Activated naive CD4-positive, alpha-beta T cell (primary cell): ENCODE results near the gene CCDC33.
"Not testable (repeated sequence)": the region's sequence is repeated elsewhere in the genome, so short reads cannot be mapped to it uniquely, and the experiment has no call there.

Experiments used
- DNase-seq, 4 experiments: peaks; one replicate each; lab custom pipeline; 2025; lab: John Stamatoyannopoulos, UW

Gene CCDC33

DNA sequence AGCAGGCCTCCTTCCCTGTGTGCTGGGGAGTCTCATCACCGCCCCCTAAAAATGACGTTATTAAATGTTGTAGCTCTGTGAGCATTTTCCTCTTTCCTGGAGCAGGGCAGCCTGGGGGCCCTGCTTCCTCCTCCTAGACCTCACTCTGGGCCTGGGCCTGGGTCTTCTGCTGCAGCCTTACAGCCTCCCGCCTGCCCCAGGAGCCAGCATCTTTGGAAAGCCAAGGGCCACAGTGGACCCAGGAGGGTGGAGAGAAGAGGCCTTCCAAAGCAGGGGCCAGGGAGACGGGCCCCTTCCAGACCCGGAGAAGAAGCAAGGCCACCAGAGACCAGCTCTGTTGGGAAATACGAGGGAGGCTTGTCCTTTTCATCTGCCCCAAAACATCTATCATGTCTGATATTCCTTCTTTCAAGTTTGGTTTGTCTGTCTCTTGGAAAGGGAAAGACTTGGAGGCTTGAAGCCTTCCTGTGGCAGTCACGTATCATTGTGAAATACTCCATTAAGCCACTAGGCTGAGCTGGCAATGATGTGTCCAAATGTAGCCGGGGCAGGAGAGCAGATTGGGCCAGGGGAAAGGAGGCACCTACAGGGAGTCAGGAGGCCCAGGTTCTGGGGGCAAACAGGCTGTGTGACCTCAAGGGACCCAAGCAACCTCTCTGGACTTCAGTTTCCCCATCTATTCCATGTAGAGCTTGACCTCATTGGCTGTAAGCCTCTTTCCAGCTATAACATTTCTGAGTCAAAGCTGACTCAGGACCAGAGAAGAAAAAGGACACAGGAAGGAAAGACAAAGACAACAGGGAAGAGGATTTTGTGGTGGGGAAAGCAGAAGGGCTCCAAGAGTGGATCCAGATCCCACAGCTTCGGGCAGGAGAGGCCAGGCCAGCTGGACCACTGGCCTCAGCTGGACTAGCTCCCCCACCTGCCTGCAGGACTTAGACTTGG is 100.2 kb downstream of the CCDC33 start:
- DNase-seq: no peak

DNA sequence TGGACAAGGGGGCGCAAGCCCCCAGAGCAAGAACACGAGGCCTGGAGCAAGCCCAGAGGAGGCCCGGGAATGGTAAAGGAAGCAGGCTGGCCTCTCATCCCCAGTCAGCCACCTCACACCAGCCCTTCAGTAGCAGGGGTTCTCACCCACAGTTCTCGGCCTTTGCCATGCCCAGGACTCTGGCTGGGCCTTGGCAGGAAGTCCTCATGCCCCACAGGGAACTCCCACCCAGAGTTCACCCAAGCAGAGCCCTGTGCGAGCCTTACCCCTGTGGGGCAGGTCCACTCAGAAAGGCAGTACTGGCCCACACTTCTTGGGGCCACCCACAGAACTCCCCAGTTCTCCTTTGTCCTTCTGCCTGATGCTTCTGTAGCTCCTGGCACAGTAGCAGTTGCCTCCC is 101.0 kb downstream of the CCDC33 start:
- DNase-seq: no peak

DNA sequence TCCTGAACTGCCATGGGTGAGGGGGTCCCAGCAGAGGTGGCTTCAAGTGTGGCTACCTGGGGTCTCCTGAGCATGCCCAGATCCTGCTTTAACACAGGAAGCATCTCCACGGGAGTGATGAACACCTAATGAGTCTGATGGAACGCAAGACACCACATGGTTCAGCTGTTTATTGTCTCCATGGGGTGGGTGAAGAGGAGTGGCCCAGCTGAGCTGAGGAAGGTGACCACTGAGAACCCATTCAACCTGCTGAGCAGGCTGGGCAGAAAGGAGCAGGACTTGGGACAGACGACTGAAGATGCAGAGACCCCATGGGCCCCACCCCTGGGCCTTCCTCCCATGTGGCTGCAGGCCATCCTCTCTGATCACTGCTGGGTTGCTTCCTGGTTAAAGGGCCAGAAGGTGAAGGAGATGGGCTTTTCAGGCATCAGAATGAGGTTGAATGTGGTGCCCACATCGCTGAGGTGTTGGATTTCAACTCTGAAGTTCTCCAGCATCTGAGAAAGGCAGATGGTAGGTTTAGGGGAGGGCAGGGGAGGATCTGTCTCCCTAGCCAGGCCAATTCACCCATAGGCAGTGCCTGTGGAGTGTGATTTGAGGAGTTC is 101.6 kb downstream of the CCDC33 start:
- DNase-seq: no peak

GRCh38 chr15:74338676-74339075 is 102.5 kb downstream of the CCDC33 start:
- DNase-seq: no peak

DNA sequence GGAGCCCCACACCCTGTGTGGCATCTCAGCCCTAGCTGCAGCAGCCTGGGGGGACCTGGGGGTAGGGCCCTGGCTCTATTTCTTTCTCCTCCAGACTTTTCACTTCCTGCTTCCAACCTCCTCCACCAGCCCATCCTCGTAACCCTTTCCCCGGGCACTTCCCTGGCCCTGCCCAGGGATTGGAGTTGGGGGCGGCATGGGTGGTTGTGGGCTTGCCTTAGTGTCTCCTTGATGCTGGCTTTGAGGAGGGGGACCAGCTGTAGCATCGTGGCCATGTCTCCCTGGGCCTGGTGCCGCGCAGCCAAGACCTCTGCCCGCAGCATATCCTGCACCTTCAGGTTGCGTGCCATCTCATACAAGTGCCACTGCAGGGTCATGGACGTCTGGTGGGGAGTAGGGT is 103.2 kb downstream of the CCDC33 start:
- no peak for DNase-seq

GRCh38 chr15:74340150-74340549 is 104.0 kb downstream of the CCDC33 start:
- DNase-seq: no peak

- DNase-seq: no peak
Observed at GRCh38 chr15:74343127-74343796, 107.1 kb downstream of the CCDC33 start.

DNA sequence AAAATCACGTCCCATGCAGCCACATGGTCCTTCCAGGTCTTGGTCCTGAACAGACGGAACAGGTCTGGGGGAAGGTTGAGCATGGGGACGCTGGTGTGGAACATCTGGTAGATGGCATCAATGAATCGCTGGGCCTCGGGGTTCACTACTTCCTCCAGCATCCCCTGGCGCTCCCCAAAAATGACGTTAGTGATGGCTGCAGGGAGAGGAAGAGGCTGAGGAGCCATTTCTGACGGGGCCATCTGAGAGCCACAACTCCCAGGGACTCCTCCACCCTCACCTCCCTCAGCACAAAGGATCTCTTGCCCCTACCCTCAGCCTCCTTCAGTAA is 107.6 kb downstream of the CCDC33 start:
- DNase-seq: no peak

DNA sequence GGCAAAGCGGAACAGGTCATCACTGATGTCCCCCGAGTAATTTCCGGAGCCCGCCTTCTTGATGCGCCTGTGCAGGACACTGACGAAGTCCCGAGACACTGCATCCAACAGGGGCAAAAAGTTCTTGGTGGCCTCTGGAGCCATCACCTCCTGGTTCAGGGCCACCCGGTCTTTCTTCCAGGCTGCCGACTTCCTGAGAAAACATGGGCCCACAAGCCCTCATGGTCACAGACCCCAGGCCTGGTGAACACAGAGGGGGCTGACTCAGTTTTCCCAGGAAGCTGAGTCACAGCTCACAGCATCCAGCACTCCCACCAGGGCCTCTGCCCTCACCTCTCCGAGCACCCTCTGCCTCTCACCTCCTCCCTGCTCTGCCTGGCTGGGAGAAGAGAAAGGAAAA is 108.9 kb downstream of the CCDC33 start:
- DNase-seq: no peak

DNA sequence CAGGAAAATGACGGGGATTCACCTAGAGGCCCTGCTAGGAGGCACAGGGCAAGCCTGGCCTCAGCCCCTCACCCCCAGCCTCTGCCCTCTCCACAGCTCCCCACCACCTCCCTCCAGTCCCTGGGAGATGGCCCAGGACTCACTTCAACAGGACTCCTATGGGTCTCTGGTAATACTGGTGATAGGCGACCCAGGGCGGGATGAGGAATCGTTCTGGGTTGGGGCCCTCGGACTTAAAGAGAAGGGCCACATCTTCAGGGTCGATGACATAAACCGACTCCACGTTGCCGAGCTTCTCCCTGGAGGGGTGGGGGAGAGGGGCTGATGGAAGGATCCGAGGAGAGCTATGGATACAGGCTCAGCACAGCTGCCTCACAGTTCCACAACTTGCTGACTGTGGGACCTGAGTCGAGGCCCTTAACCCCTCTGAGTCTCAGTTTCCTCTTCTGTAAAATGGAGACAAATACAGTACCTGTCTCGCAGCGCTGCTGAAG is 111.7 kb downstream of the CCDC33 start:
- no peak for DNase-seq

DNA sequence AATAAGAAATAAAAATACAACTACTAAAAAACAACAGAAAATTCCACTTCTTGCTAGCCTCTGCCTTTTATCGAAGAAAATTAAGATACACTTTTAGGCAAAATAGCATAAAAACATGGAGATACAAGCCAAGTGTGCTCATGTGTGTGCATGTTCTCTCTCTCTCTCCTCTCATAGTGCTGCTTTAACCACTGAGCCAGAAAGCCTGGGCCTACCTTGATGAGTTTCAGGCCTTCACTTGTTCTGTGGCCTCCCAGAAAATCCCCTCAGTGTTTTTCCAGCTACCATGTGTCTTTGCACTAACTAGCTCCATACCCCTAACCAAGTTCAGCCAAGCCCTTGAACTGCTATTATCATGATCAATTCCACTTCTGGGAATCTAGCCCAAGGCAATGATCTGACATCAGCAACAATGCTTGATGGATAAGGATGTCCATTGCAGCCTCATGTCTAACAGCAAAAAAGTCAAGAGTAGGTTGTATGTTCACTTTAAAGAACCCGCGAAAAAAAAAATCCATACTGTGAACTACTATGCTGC is 113.2 kb downstream of the CCDC33 start:
- no peak for DNase-seq

- no peak for DNase-seq
Observed at GRCh38 chr15:74350295-74351275, 114.5 kb downstream of the CCDC33 start.

- no peak for DNase-seq
Observed at GRCh38 chr15:74351670-74352069, 115.5 kb downstream of the CCDC33 start.

DNA sequence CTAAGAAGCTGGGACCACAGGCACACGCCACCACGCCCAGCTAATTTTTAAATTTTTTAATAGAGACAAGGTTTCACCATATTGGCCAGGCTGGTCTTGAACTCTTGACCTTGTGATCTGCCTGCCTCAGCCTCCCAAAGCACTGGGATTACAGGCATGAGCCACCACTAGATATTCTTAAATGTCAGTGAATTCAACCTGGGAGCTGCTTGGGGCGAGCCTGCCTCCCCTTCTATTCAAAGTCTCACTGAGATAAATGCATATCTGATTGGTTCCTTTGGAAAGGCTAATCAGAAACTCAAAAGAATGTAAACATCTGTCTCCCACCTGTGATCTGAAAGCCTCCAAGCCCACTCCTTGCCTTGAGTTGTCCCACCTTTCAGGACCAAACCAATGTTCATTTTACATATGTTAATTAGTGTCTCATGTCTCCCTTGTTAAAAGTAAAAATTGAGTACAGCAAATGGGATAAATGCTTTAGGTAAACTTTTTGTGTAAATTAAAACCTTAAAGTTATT is 116.3 kb downstream of the CCDC33 start:
- DNase-seq: no peak

GRCh38 chr15:74353992-74354391 is 117.9 kb downstream of the CCDC33 start:
- DNase-seq: not testable (repeated sequence)

- not testable (repeated sequence) for DNase-seq
Observed at GRCh38 chr15:74356050-74356449, 119.9 kb downstream of the CCDC33 start.

- not testable (repeated sequence) for DNase-seq
Observed at GRCh38 chr15:74357514-74357913, 121.4 kb downstream of the CCDC33 start.

- not testable (repeated sequence) for DNase-seq
Observed at GRCh38 chr15:74359376-74359775, 123.2 kb downstream of the CCDC33 start.

GRCh38 chr15:74360855-74361254 is 124.7 kb downstream of the CCDC33 start:
- DNase-seq: not testable (repeated sequence)

GRCh38 chr15:74362482-74362881 is 126.4 kb downstream of the CCDC33 start:
- DNase-seq: no peak
